GM18870 (cell line): ENCODE results near the gene HCN1.
"Not testable (repeated sequence)": the region's sequence is repeated elsewhere in the genome, so short reads cannot be mapped to it uniquely, and the experiment has no call there.

Source experiments
- ATAC-seq: cut with Tn5 transposase; IDR thresholded peaks from one replicate; pipeline ENCODE4 v1.9.1; 2021; ENCODE audit warnings: moderate library complexity; ENCODE audit not compliant: unreplicated experiment

The HCN1 gene

DNA sequence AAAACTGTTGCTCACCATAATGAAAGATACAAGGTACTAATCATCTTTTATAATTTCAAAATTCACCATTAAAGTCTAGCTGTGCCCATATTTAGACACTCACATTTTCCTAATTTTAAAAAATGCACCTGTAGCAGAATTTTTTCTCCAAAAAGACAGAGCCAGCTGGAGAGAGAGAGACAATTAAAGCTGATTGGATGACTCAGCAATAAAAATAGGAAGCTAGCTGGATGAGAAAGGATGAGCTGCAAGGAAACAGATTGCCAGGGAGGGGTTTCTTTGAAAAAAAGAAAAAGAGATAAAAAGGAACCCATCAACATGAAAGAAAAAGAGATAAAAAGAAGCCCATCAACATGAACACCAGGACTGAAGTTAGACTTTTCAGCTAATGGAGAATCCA, 73.8 kb downstream of the HCN1 start:
- no peak for ATAC-seq

DNA sequence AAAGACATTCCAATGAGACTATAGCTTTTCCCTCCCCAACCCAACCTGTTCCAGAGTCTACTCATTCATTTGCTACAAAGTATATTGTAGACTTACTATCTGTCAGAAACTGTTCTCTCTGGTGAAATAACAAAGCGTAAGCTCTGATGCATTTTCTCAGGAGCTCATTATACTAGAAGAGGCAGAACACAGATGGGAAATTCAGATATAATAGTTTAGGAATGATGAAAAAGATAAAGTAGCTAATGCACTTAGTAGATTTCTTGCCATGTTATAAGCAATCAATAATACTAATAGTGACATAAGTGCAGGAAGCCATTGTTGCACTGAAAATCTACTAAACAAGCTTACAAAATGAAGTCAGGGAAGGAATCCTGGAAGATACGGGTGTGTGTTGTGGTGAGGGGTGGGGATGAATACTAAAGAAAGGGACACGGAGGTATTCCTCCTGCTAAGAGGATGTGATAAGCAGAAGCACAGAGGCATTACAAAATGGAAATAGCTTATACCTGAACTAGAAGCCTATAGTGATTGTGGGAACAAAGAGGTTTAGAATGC, 78.2 kb downstream of the HCN1 start:
- no peak for ATAC-seq

DNA sequence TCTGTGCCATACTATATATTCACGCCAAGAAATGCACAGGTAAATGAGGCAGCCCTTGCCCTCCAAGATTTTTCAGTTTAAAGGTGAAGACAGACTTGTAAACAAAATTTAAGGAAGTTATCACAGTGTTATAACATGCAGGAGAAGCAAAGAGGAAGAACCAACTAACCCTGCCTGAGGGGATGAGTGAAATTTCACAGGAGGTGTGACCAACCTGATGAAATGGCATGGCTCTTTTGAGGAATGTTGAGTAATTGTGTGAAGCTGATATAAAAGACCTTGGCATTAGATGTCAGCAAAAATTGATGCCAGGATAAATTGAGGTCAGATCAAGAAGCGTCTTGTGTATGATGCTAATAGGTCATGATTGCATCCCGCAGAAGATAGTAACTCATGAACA, 86.5 kb downstream of the HCN1 start:
- no peak for ATAC-seq

GRCh38 chr5:45604092-45604491, 92.1 kb downstream of the HCN1 start:
- ATAC-seq, result no peak

DNA sequence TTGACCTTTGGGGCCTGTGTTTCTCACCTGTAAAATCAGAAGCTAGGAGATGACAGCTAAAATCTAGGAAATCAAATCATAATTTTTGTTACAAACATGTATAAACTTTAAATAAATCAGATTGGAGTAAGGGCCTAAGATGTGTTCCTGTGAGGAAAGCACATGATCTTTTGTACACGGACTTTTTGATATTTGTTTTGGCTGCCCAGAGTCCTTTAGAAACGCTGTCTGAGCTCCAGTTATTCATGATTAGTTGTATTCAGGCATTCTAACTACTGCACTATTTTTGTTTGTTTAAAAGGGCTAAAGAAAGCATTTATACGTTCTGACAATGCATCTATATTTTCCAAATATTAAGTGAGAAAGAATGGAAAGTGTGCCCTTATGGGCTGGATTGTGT, 94.8 kb downstream of the HCN1 start:
- ATAC-seq, result no peak

DNA sequence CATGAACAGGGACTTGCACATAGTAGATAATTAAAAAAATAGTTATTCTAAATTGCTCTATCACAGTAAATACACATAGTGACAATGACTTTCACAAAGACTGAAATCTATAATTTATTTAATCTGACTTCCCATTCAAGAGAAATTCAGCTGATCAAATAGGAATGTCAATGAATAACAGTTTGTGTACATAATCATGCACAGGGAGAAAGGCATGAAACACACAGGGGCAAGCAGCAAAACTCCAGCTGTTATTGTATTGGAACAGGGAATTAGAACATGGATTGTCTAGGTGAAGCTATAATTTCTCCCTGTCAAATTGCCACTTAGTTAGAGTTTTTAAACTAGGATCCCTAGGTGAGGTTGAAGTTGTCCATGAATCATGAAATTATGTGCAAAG, 99.9 kb downstream of the HCN1 start:
- ATAC-seq, result no peak

DNA sequence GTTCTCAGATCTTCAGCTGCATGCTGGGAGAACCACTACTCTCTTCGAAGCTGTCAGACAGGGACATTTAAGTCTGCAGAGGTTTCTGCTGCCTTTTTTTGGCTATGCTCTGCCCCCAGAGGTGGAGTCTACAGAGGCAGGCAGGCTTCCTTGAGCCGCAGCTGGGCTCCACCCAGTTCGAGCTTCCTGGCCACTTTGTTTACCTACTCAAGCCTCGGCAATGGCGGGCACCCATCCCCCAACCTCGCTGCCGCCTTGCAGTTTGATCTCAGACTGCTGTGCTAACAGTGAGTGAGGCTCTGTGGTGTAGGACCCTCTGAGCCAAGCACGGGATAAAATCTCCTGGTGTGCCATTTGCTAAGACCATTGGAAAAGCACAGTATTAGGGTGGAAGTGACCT, 110.2 kb downstream of the HCN1 start:
- not testable (repeated sequence) for ATAC-seq

GRCh38 chr5:45578270-45578669, 117.9 kb downstream of the HCN1 start:
- ATAC-seq, result no peak

- ATAC-seq, result no peak
Measured at GRCh38 chr5:45568813-45569212, 127.4 kb downstream of the HCN1 start.

- no peak for ATAC-seq
Measured at GRCh38 chr5:45542421-45542820, 153.8 kb downstream of the HCN1 start.

GRCh38 chr5:45533663-45534062, 162.5 kb downstream of the HCN1 start:
- no peak for ATAC-seq

DNA sequence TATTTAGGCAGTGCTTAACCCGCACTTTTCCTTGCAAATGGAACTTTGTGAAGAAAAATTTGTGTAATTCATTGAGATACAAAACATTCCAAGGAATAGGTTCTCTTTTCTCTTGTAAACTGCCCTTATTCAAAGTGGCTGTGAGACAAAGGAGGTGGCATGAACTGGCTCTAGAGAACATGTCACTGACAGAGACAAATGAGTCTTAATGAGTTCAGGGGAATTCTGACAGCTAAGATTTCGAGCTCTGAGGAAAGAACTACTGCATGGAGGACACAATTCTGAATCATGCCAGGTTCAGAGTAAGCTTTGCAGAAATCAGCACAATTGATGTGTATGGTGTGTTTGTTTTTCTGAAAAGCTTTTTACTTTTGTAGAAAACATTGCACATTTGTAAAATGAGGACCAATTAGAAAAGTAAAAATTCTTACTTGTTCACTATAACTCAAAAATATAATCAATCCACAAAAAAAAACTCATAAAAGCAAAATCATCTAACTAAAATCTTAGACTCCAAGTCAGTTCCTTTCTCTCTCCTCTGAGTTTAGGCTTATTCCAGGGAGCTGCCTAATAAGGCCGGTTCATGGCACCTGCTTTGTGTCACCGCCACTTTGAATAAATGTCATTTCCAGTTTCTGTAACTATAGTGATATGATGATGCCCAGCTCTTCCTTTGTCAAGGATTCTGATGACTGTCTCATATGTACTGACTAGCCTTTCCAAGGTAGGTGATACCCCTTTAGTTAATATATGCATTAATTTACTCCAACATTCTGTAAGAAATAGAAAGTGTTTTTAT, 163.2 kb downstream of the HCN1 start:
- no peak for ATAC-seq

DNA sequence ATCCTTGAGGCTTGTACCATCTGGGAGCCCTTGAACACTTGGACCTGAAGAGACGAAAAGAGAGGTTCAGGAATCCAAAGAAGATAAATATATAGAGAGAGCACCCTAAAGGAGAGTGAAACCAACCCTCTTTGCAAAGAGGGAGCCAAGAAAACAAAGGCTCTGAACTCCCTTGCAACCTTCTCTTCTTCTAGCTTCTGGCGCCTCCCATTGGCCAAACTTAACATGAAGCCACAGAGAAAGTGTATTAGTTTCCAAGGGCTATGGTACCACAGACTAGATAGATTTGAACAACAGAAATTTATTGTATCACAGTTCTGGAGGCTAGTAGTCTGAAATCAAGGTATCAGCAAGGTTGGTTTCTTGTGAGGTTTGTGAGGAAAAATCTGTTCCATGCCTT, 175.1 kb downstream of the HCN1 start:
- ATAC-seq, result no peak

DNA sequence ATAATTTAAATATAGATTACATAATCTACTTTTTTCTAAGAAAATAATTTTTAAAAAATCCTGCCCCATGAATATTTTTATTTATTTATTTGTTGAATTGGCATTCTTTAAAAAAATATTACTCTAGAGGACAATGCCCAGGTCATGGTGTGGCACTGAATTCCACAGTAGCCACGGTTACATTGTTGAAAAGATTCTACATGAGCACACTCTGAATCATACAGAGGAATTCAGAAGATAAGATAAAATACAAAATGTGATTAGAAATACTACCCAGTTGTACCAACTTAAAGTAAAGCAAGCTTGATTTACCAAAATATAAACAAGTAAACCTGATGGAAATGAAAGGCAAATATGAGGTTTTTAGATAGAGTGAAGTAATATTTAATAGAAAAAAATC, 183.7 kb downstream of the HCN1 start:
- ATAC-seq, result no peak

GRCh38 chr5:45509371-45509770, 186.8 kb downstream of the HCN1 start:
- no peak for ATAC-seq

DNA sequence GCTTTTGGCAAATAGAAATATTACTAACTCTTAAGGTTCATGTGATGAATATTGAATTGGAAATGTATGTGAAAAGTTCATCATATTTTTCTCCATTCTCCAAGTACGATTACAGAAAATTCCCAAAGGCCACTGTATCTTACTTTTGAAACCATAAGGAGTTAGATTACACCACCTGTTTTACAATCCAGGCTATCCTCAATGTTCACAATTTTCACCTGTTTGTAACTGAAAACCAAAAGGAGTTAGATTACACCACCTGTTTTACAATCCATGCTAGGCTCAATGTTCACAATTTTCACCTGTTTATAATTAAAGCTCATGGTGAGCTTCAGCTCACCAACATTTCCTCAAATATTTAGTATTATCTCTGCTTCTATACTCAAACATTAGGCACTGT, 188.0 kb downstream of the HCN1 start:
- ATAC-seq, result no peak

DNA sequence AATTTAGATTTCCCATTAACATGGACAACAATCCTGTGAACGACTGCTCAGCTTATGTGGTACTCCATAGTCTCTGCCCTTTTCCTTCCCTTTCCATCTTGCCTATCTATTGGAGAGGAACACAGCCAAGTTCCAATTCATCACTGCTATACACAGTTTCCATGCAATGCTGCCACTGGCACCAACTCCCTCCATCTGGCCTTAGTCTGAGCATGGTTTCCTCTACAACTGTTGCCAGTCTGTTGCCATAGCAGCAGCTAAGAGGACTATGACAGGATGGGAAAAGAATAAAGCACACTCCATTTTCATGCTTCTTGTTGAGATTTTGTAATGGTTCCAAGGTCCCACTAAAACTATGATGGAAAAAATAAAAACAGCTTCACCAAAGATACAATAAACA, 189.0 kb downstream of the HCN1 start:
- ATAC-seq, result no peak

DNA sequence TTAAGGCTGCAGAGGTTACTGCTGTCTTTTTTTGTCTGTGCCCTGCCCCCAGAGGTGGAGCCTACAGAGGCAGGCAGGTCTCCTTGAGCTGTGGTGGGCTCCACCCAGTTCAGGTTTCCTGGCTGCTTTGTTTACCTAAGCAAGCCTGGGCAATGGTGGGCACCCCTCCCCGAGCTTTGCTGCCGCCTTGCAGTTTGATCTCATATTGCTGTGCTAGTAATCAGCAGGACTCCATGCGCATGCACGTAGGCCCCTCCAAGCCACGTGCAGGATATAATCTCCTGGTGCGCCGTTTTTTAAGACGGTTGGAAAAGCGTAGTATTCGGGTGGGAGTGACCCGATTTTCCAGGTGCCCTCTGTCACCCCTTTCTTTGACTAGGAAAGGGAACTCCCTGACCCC, 197.2 kb downstream of the HCN1 start:
- ATAC-seq, result not testable (repeated sequence)

DNA sequence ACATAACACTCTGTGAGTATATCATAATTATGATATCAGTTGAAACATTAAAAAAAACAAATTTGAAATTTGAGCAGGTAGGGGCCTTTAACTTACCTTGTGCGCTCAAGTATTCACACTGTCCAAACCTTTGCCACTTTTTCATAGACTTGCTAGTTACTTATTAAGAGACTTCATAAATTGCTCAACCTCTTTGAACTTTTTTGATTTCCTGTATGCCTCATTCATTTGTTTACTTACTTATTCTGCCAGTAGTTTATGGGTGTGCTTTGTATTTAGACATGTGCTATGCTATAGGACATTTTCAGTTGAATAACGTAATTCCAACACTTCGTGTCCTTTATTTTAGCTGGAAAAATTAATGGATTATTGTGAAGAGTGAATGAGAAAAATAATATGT, 204.8 kb downstream of the HCN1 start:
- no peak for ATAC-seq

- ATAC-seq, result no peak
Measured at GRCh38 chr5:45484781-45485180, 211.4 kb downstream of the HCN1 start.

- ATAC-seq, result peak; percentile 73
Measured at GRCh38 chr5:45454114-45454513, 242.1 kb downstream of the HCN1 start.

DNA sequence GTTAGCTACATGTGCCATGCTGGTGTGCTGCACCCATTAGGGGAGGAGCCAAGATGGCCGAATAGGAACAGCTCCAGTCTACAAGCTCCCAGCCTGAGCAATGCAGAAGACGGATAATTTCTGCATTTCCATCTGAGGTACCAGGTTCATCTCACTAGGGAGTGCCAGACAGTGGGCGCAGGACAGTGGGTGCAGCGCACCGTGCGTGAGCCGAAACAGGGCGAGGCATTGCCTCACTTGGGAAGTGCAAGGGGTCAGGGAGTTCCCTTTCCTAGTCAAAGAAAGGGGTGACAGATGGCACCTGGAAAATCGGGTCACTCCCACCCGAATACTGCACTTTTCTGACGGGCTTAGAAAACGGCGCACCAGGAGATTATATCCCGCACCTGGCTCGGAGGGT, 251.3 kb downstream of the HCN1 start:
- ATAC-seq, result not testable (repeated sequence)

GRCh38 chr5:45440466-45440865, 255.7 kb downstream of the HCN1 start:
- ATAC-seq, result no peak
